Lower leg skin (tissue), 3 donors: ENCODE results near the gene NCF2.

ENCODE experiments used
- POLR2A ChIP-seq, 2 donors: fragments of 450-650 bp; IDR thresholded peaks; one replicate each; pipeline ENCODE4 v1.6.1; 2016 to 2017; ENCODE audit warnings: antibody characterized with exemption in 2 of 2, mild to moderate bottlenecking in 1 of 2, moderate library complexity in 1 of 2
- TF ChIP-seq, protein P1 (sequence below), 3 donors: fragments of 450-650 bp; IDR thresholded peaks; one replicate each; pipeline ENCODE4 v1.5.1; 2016; ENCODE audit warnings: antibody characterized with exemption in 3 of 3, mild to moderate bottlenecking in 3 of 3, moderate library complexity in 2 of 3

GRCh38 chr1:183635099-183635605, 44.9 kb upstream of the NCF2 start:
- TF ChIP-seq, protein P1, sequence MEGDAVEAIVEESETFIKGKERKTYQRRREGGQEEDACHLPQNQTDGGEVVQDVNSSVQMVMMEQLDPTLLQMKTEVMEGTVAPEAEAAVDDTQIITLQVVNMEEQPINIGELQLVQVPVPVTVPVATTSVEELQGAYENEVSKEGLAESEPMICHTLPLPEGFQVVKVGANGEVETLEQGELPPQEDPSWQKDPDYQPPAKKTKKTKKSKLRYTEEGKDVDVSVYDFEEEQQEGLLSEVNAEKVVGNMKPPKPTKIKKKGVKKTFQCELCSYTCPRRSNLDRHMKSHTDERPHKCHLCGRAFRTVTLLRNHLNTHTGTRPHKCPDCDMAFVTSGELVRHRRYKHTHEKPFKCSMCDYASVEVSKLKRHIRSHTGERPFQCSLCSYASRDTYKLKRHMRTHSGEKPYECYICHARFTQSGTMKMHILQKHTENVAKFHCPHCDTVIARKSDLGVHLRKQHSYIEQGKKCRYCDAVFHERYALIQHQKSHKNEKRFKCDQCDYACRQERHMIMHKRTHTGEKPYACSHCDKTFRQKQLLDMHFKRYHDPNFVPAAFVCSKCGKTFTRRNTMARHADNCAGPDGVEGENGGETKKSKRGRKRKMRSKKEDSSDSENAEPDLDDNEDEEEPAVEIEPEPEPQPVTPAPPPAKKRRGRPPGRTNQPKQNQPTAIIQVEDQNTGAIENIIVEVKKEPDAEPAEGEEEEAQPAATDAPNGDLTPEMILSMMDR (IDR thresholded peaks at IDR 0.05): no peak
- no peak for TF ChIP-seq POLR2A (IDR thresholded peaks at IDR 0.05)
